ENCODE data around the gene FER. TPM values are rescaled to one million over a fixed set of nuclear protein-coding genes. Genes with fewer than 3 reads are reported as not detected.

Gene FER
- total RNA-seq, 1 experiment from 2014 or later = 20.6 TPM

GRCh38 chr5:109053995-109054417 is 306.3 kb downstream of the FER start:
- no peaks in the 10 kb centered on the region for H3K27me3 ChIP-seq (ENCODE audit: insufficient read depth, low read depth)
- POLR2A ChIA-PET (ENCODE audit: unreplicated experiment) = no interaction called here
- no peaks in the 10 kb centered on the region for H3K36me3 ChIP-seq (ENCODE audit: low read depth)
- no peak overlapping the region for H3K27ac ChIP-seq
- no peaks in the 10 kb centered on the region for H3K79me2 ChIP-seq (ENCODE audit: low read depth)
- no TSS peak for BruUV-seq (replicated peaks)
- H2AFZ ChIP-seq = no peak overlapping the region
- no peak overlapping the region for H3K4me2 ChIP-seq
- no peaks in the 10 kb centered on the region for H3K4me1 ChIP-seq (replicated peaks; ENCODE audit: insufficient read depth)
- H3K9me2 ChIP-seq (ENCODE audit: insufficient read depth) = no peaks in the 10 kb centered on the region
- CTCF ChIA-PET = no interaction called here
- no peaks in the 10 kb centered on the region for H4K20me1 ChIP-seq (ENCODE audit: insufficient read depth)
- intact Hi-C loops (cut with micrococcal nuclease; ENCODE audit: unreplicated experiment) = no loop called here
- DNase-seq = no peak
- TF ChIP-seq CTCF (conservative IDR thresholded peaks at IDR 0.05) (no peak), EZH2 (IDR thresholded peaks at IDR 0.05; ENCODE audit: low read depth) (no peak)
- no peak overlapping the region for H3K4me3 ChIP-seq
- H3K9me3 ChIP-seq (ENCODE audit: insufficient read depth, low read depth) = no peaks in the 10 kb centered on the region
- H3F3A ChIP-seq (ENCODE audit: insufficient read depth, low read depth) = no peaks in the 10 kb centered on the region

- Histone ChIP-seq H3K4me3 (no peak overlapping the region), H3K27me3 (ENCODE audit: insufficient read depth, low read depth) (no peaks in the 10 kb centered on the region), H4K20me1 (ENCODE audit: insufficient read depth) (no peaks in the 10 kb centered on the region), H3K4me1 (replicated peaks; ENCODE audit: insufficient read depth) (no peaks in the 10 kb centered on the region), H3K9me3 (ENCODE audit: insufficient read depth, low read depth) (no peaks in the 10 kb centered on the region), H3K27ac (no peak overlapping the region), H3K79me2 (ENCODE audit: low read depth) (no peaks in the 10 kb centered on the region), H3K9me2 (ENCODE audit: insufficient read depth) (no peaks in the 10 kb centered on the region), H3K4me2 (no peak overlapping the region), H3K36me3 (ENCODE audit: low read depth) (no peaks in the 10 kb centered on the region), H2AFZ (no peak overlapping the region), H3F3A (ENCODE audit: insufficient read depth, low read depth) (no peaks in the 10 kb centered on the region)
- DNase-seq = no peak
- CTCF ChIA-PET = no interaction called here
- BruUV-seq (replicated peaks) = no TSS peak
- intact Hi-C loops (cut with micrococcal nuclease; ENCODE audit: unreplicated experiment) = no loop called here
- TF ChIP-seq EZH2 (IDR thresholded peaks at IDR 0.05; ENCODE audit: low read depth) = no peak
- no peak for TF ChIP-seq CTCF (conservative IDR thresholded peaks at IDR 0.05)
- POLR2A ChIA-PET (ENCODE audit: unreplicated experiment) = interaction anchor here (0.5 kb wide), 1 partner anchor 363 kb away, joined by 5 read pairs; no protein-coding TSS in a partner anchor
These were observed 312.8 kb downstream of the FER start for GRCh38 chr5:109060378-109061025.

GRCh38 chr5:109062664-109063063 is 315.0 kb downstream of the FER start:
- H3K4me3 ChIP-seq = no peak overlapping the region
- no peak overlapping the region for H3K4me2 ChIP-seq
- H3K9me3 ChIP-seq (ENCODE audit: insufficient read depth, low read depth) = no peaks in the 10 kb centered on the region
- BruUV-seq (replicated peaks) = no TSS peak
- no peak overlapping the region for H2AFZ ChIP-seq
- ChIA-PET CTCF (no interaction called here), POLR2A (ENCODE audit: unreplicated experiment) (no interaction called here)
- H3F3A ChIP-seq (ENCODE audit: insufficient read depth, low read depth) = no peaks in the 10 kb centered on the region
- no peaks in the 10 kb centered on the region for H3K36me3 ChIP-seq (ENCODE audit: low read depth)
- no peaks in the 10 kb centered on the region for H4K20me1 ChIP-seq (ENCODE audit: insufficient read depth)
- no peaks in the 10 kb centered on the region for H3K27me3 ChIP-seq (ENCODE audit: insufficient read depth, low read depth)
- H3K9me2 ChIP-seq (ENCODE audit: insufficient read depth) = no peaks in the 10 kb centered on the region
- H3K27ac ChIP-seq = no peak overlapping the region
- H3K79me2 ChIP-seq (ENCODE audit: low read depth) = no peaks in the 10 kb centered on the region
- no peaks in the 10 kb centered on the region for H3K4me1 ChIP-seq (replicated peaks; ENCODE audit: insufficient read depth)
- TF ChIP-seq CTCF (conservative IDR thresholded peaks at IDR 0.05) (no peak), EZH2 (IDR thresholded peaks at IDR 0.05; ENCODE audit: low read depth) (no peak)
- intact Hi-C loops (cut with micrococcal nuclease; ENCODE audit: unreplicated experiment) = no loop called here
- no peak for DNase-seq
